GOT3 (cell line): ENCODE results near the gene SH3RF1.

Source experiments
- DNase-seq: peaks from one replicate; lab custom pipeline; 2025; ENCODE audit warnings: mixed read lengths; lab: John Stamatoyannopoulos, UW

The SH3RF1 gene

DNA sequence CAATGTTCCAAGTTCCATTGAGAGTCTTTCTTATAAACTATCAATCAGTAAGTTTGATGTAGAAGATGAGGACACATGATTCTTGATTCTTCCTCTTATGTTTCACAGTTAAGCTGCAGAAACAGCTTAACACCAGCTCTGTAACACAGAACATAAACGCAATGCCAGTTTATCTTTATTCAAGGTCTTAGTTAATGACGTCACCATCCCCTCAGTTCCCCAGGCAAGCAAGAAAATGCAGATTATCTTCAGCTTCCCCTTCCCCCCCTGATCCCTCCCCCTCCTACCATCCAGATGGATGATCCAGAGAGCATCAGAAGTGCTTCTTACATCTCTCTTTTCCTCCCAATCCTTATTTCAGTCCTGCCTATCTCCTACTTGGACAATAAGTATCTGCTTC lies 4.4 kb upstream of the SH3RF1 start:
- no peak for DNase-seq

DNA sequence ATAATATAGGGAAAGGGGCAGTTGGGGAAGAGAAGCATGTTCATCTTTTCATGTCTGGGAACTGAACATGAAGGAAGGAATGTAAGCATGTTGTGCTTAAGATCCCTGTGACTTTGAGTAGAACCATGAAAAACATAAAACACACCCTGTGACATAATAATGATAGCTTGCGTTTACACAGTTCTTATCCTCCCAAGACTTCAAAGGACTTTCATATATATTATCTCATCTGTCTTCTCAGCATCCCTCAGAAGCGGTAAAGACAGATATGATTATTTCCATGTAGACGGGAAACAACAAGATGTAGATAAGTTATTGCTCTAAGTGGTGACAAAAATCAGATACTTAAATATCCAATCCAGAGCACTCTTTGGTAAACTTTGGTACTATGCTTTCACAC lies 3.3 kb upstream of the SH3RF1 start:
- DNase-seq, result no peak

DNA sequence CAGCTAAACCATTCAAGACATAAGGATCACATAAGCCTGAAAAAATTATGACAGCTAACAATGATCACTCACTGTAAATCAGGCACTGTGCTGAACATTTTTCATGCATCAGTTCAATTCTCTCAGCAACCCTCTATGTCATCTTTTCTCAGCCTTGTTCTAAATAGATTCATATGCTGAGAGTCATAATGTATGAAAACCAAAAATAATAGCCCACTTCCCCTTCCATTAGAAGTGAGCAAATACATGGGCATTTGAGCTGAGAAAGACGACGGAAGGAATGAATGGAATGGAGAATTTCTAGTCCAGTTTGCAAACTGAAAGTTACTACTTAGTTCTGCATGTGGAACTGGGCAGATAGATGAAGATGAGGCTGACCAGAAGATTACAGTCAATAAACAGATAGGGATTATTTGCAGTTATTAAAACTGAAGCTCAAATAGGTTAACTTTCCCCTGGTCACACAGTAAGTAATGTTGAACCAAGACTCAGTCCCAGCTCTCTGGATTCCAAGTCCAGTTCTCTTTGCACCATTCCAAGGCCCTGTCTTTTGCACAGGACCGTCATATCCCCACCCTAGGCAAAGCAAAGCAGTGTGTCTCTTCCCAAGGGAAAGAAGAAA lies 1.6 kb upstream of the SH3RF1 start:
- DNase-seq, result no peak

DNA sequence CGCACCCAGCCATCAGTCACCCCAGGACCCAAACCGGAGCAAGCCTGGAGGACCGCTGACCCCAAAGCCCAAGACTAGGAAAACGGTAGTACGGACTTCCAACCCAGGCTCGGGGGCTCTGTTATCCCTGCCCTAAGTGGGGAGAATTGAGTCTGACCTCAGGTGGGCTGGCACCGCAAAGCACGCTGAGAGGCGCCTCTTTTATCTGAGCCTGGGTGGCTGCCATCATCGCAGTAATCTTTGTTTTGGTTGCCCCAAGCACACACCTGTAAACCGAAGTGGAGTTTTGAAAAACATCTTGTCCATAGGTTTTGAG lies 894 bp upstream of the SH3RF1 start:
- no peak for DNase-seq

DNA sequence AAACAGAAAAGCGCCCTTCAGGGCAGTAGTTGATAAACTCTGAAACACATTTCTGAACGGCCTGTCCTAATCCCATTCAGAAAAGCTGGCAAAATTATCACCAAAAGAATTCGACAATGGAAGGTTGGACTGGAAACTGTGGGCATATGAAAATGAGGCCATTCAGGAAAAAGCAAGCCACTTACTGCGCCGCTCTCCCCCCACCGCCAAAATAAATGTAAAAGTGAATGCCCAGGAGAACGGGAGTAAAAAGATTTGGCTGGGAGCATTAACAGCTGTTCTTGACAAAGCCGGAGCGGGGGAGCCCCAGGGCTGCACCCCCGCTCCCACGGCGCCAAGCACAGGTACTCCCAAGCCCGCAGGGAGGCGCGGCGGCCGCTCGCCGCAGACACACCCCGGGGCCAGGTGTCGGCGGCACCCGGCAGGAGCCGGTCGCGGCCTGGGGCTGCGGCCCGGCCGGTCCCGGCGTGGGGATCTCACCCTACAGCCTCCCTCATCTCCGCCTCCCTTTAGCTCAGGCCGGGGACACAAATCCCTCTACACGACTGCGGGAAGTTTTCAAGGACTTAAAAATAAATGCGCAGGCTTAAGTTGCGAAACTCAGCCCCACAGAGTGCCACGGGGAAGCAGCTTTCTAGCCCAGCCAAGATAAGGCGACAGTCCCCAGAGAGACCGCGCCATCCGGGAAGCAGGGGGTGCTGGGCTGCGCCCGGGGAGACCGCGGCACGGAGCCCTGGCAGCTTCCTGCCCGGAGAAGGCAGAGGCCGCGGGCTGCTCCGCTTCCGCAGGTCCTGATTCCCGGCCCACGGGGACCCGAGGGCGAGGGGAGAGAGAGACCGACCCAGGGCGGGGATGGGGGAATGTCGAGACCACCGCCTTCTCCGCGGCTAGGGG lies 593 bp downstream of the SH3RF1 start:
- DNase-seq, result no peak

DNA sequence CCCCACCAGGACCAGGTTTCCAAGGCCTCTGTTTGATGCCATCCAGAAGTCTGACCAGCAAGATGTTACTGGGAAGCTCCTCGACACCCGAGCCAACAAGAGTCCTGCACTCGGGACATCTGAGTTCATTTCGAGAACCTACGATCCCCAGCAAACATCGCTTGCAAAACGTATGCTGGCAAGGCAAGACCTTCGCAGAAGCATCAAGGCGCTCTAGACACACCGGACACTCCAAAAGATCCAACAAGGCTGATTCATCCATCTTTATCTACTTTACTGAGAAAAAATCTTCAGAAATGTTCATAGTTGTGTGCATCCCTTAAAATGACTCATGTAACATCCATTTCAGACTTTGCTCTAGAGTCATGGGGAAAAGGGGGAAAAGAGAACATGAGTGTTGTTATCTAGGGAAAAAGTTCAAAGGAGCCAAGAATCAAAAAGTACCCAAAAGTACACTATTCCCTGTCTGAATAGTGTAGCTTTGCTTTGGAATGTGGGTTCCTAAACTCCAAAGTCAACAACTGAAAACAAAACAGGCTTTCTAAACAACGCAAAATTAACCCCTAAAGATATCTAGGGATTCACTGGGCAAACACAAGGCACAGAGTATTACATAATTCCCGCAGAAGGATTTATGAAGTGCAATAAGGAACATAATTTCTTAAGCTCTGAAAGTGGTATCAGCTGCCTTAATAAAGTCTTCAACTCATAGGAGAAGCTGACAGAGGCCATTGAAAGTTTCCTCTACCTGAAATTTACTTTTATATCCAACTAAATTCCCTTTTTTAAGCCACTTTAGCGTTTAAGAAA lies 1.6 kb downstream of the SH3RF1 start:
- no peak for DNase-seq

DNA sequence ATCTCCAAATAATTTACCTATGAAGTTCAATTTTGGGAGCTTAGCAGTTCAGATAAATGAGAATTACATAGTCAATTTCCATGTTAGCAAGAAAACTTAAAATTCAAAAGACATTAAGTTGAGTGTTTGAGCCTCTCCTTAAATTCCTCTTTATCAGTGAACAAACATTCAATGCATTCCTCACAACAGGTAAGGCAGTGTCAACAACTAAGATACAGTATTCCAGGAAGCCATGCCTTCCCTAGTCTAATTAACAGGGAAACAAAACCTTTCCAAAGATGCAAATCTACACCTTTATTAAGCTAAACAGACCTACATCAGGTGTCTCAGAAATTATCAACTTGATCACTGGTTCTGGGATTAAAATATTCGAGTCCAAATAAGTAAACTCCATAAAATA lies 3.7 kb downstream of the SH3RF1 start:
- no peak for DNase-seq

DNA sequence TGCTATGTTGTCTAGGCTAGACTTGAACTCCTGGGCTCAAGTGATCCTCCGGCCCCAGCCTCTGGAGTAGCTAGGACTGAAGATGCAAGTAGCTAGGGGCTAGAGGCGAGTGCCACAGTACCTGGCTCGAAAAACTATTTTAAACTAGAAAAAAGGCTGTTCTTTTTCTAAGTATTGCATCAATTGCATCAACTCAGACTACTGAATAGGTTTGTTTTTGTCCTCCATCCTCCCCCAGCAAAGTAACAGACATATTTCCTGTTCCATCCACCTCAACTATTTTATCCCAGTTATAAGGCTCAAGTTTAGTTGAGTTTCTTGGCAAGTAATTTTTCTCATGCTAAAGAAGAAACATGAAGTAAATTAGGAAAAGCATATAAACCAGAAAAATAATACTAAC lies 4.1 kb downstream of the SH3RF1 start:
- no peak for DNase-seq

DNA sequence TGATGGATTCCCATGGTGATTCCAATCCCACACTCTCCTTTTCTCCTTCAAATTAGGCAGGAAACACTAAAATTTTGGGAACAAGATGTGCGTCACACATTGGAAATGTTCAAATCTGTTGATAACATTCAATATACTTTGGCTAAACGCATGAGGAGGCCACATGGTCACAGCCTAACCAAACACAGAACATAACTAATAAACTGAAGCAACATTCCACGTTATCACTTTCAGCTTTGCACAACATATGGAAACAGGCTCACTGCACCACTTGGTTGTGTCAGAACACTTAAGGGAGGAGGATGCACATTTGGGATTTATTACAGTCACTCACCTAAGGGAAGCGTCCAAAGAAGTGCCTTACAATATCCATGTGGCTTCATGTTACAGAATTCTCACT lies 4.7 kb downstream of the SH3RF1 start:
- no peak for DNase-seq

DNA sequence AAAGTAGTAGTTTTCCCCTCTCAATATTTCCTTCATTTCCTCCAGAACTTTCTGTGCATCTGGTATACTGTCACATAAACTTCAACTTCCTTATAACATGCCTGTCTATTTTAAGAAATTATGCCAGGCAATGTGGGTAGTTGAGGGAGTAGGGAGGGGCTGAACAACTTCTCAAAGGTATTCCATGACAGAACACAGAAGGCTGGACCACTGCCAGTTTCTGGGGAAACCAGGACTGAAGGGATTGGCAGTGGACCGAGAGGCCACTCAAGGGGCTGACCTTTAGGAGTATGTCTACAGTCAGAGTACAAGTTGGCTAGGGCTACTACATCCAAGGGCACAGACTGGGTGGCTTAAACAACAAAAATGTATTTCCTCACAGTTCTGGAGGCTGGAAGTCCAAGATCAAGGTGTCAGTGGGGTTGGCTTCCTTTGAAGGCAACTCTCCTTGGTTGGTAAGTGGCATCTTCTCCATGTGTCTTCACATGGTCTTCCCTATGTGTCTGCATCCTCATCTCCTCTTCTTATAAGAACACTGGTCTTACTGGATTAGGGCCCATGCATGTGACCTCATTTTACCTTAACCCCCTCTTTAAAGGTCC lies 6.9 kb downstream of the SH3RF1 start:
- DNase-seq, result no peak

DNA sequence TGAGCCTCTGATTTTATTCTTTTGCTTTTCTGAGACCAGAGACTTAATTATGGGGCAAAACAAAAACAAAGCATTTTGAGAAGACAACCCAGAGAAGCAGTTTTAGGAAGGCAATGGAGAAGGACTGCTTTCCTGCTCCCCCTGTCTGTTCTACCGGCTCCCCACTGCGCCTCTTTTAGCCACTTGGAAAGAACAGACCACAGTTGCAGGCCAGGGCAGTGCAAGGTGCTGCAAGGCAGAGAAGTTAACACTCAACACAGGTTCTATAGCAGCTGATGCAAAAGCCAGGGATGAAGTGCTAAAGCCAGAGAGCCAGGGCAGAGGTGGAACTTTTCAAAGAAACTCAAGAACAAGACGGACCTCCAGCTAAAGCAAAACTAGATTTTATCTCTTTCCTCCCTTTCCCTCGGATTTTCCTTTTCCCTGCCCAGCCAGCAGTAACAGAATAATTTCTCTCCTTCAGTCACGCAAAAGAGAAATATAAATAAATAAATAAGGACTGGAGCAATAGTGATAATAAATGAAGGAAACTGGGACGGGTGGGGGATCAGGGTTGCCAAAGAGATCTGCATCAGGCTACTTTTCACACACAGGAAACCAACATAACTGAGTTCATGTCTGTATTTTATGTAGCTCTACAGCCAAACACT lies 10.4 kb downstream of the SH3RF1 start:
- no peak for DNase-seq

DNA sequence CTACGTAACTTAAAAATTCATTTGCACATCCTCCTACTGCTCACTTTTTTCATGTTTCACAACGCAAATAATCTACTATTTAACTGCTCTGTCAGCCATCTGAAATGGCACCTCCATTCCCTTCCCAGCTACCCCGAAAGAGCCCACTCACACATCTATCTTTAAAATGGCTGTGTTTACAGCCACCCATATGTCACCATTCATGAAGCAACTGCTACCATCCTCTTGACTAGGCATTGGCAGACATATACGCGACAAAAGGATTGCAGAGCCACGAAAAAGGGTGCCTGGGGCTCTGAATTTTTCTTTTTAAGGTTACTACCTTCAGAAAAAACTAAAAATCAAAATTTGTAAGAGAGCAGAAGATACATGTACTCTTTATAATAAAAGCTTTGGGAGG lies 11.5 kb downstream of the SH3RF1 start:
- no peak for DNase-seq

DNA sequence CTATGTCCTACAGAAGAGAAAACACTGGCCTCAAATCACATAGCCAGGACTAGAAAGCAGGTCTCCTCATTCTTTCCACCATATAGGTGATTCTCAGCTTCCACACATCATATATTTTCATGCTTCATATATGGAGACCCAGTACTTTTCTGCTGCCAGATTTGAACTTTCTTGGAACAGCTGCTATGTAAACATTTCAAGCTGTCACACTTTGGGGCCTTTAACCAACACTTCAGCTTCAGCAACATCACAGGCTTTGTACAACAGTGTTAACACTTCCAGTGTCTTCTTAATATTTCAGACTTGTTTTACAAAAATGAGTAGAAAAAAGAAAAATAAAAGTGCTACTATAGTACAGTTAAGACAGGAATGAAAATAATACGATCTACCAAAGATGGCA lies 12.6 kb downstream of the SH3RF1 start:
- DNase-seq, result no peak

DNA sequence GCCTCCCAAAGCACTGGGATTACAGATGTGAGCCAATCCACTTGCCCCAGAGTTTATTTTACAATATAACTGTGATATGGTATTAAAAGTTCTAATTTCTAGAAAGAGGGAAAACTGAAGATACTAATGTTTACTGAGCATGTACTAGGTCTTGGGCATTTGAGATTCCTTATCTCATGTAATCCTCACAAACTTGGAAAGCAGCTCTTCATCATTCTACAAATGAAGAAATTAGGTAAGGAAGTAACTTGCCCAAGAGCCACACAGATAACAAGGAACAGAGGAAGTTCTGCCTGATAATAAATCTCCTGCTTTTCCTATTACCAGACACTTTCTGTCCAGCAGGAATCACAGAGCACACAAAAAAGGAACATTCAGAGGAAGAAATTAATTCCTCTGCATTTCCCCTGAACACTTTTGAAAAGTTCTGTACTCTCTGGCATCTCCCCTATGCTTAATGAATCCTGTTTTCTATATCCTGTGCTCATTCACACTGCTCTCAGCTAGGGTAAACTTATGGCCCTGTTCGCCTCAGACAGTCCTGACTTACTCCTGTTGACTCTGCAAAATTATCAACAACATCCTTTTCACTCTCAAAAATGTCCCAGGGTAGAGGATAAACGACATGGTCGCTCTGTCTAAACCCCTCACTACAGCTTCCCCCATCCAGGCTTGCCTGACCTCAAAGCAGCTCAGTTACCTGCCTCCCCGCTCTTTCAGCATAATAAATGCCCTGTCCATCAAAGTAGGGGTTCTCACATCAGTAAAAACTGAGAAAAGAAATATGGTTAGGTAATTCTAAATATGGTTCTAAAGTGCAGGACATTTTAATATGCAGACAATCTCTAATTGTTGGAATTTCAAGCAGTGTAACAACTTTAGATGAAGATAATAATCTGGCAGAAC lies 13.6 kb downstream of the SH3RF1 start:
- DNase-seq, result no peak

DNA sequence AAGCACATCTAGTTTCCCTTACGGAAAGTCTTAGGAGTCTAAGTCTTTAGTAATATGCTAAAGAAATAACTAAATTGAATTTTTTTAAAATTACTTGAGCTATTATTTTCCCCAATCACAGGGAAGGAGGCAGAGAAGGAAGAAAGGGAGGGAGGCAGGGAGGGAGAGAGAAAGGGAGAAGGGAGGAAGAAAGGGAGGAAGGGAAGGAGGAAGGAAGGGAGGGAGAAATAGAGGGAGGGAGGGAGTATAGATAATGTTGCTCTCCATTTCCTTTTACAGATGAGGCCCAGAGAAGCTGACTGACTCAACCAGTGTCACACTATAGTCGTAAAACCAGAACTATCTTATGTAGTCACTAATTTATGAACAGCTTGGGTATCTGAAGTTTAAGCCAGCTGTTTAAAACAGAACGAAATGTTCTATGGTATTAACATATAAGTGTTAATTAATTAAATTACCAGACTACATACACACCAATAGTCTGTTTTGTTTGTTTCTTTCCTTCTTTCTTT lies 14.6 kb downstream of the SH3RF1 start:
- DNase-seq, result no peak

DNA sequence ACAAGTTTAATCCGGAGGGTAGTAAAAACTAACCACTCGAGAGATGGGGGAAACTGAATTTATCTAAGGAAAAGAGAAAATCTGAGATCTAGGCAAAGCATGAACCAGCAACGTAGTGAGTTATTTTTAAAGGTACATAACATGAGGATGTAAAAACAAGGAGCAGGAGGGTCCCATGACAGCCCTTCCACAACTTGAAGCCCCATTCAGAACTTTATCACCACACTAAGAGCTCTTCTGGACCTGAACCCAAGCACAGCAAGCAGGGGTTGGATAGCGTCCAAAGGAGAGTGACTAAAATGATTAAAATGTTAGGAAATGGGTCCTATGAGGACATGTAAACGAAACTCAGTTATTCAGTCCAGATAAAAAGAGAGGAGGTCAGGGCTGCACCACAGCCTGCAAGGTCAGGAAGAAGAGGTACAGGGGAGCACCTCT lies 16.2 kb downstream of the SH3RF1 start:
- DNase-seq, result no peak

DNA sequence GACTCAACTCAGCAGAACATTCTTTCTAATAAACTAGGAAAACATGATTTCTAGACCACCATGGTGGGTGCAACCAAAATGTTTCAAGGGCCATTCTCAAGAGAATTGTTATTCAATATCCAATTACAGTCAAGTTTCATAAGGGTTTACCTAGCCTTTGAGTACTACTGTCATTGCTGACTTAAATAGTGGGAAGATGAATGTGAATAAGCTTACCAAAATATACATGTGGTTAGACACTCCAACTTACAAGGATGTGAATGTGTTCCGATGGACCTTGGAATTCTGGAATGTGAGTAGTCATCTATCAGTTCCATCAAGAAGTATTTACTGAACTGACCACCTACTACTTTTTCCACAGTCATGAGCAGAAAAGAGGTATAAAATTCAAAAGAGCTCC lies 16.9 kb downstream of the SH3RF1 start:
- DNase-seq, result no peak

DNA sequence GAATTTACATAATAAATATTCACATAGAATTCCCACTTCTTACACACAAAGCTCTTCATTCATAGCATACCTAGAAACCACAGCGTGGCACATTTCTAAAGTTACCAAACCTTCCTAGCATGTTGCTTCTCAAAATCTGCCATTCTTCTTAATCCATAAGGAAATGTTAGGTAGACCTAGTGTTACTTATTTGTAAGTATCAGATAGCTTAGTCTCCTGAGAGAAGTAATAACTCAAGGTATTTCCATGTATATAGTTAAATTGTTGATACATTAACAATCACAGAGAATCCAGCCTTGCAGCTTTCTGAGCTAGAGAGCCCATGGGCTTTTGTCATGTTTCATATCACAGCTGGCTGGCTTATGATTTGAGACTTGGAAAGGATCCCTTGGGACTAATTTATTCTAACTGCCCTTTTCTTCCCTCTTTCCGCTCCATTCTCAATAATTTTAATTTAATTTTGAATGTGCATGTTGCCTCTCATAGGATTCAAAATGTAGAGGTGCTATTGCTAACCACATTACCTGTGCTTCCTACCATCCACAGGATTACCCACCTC lies 17.6 kb downstream of the SH3RF1 start:
- DNase-seq, result no peak

DNA sequence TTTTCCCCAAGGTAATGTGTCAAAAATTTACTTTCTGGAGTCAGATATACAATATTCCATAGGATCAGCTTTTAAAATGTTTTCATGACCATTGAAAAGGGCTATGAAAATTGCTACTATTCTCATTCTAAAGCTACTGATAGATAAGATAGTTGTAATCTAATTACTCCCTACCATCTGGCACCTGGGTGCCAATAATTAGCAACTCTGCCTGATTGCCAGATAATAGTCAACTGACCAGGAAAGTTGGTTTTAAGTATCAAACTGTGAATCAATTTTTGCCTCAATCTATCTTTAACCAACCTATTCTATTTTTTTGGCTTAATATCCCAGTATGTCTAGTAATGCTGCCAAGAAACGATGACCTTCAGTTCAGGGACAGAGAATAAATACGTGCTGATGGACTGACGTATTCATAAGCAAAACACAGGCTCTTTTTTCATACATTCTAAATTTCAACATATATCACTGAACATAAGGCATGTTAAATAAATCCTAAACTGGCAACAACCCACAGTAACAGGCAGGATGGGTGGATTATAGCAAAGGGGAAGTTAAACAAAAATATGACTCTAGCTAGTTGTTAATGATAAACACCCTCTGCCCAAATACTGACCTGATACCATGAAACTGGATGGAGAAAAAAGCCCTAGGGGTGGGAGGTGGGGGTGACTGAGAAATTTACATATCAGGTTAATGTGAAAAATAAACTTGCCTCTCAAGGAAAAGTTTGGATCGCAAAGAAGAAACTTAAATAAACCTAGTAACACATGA lies 18.2 kb downstream of the SH3RF1 start:
- no peak for DNase-seq
